HUES64 (cell line): Measurements from ENCODE around the gene ZNF385B.

Experiments used
- H3K27ac ChIP-seq: 2 replicates; pipeline ENCODE4 v1.7.0; 2013; ENCODE audit warnings: low read depth, low read length, inconsistent platforms
- H3K27me3 ChIP-seq: 2 replicates; pipeline ENCODE4 v1.6.1; 2013; ENCODE audit warnings: mild to moderate bottlenecking, low read length; ENCODE audit not compliant: insufficient read depth
- H3K36me3 ChIP-seq: 2 replicates; pipeline ENCODE4 v1.6.1; 2013; ENCODE audit warnings: mild to moderate bottlenecking, low read length; ENCODE audit not compliant: insufficient read depth
- H3K4me1 ChIP-seq: 2 replicates; pipeline ENCODE4 v1.6.1; 2013; ENCODE audit warnings: mild to moderate bottlenecking, low read length, moderate library complexity; ENCODE audit not compliant: insufficient read depth
- H3K4me3 ChIP-seq: 2 replicates; pipeline ENCODE4 v1.5.1; 2013; ENCODE audit warnings: mild to moderate bottlenecking, low read length, moderate library complexity
- H3K9ac ChIP-seq: 2 replicates; pipeline ENCODE4 v1.6.1; 2013; ENCODE audit warnings: mild to moderate bottlenecking, low read depth, low read length
- H3K9me3 ChIP-seq: 2 replicates; pipeline ENCODE4 v1.6.1; 2013; ENCODE audit warnings: low read depth, low read length; ENCODE audit not compliant: insufficient read depth
- WGBS: fragments of 150-250, 120-280 bp; methylation state at CpG from one replicate; pipeline ENCODE4 v1.1.7; 2013; ENCODE audit warnings: missing lambda C conversion rate; 5-methylcytosine and 5-hydroxymethylcytosine counted together

The ZNF385B gene

DNA sequence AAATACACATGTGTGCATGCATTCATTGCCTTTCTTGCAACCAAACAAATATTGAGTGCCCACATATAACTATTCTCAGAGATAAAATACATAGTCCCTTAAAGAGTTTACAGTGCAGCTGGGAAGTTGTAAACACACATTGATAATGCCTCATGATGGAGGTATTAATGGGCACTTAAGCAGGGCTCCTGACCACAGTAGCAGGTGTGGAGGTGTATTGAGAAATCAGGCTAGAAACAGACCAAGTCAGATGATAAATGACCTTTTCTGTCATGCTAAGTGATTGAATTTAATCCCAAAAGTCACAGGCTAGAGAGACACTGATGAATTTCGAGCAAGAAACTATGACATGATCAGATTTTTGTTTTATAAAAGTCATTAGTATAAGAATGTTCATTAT, 157.7 kb downstream of the ZNF385B start:
- Histone ChIP-seq H3K9me3 (no peaks in the 10 kb centered on the region), H3K9ac (no peak overlapping the region), H3K27me3 (no peaks in the 10 kb centered on the region), H3K4me1 (no peaks in the 10 kb centered on the region), H3K27ac (no peak overlapping the region), H3K4me3 (no peak overlapping the region), H3K36me3 (no peaks in the 10 kb centered on the region)
- 64% methylated on average over 1 of the region's 1 CpG for WGBS

GRCh38 chr2:179702912-179703311, 158.5 kb downstream of the ZNF385B start:
- no peaks in the 10 kb centered on the region for H3K4me1 ChIP-seq
- no peak overlapping the region for H3K27ac ChIP-seq
- H3K9me3 ChIP-seq: no peaks in the 10 kb centered on the region
- no peak overlapping the region for H3K4me3 ChIP-seq
- no peaks in the 10 kb centered on the region for H3K36me3 ChIP-seq
- H3K27me3 ChIP-seq: no peaks in the 10 kb centered on the region
- WGBS: 93% methylated on average over 1 of the region's 1 CpG
- no peak overlapping the region for H3K9ac ChIP-seq

GRCh38 chr2:179701524-179702110, 159.8 kb downstream of the ZNF385B start:
- Histone ChIP-seq H3K4me3 (no peak overlapping the region), H3K27me3 (no peaks in the 10 kb centered on the region), H3K9ac (no peak overlapping the region), H3K9me3 (no peaks in the 10 kb centered on the region), H3K27ac (no peak overlapping the region), H3K4me1 (no peaks in the 10 kb centered on the region), H3K36me3 (no peaks in the 10 kb centered on the region)
- WGBS: 91% methylated on average over 5 of the region's 5 CpGs

DNA sequence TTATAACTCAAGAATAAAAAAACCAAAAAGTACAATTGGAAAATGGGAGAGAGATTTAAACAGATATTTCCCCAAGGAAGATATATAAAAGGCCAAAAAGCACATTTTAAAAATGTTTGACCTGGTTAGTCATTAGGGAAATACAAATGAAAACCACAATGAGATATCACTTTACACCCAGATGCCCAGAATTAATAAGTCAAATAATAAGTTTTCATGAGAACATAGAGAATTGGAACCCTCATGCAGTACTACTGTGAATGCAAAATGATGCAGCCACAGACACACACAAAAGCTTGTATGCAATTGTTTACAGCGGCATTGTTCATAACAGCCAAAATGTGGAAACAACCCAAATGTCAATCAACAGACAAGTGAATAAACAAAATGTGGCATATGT, 165.9 kb downstream of the ZNF385B start:
- H3K27ac ChIP-seq: no peak overlapping the region
- no peak overlapping the region for H3K4me3 ChIP-seq
- no peaks in the 10 kb centered on the region for H3K36me3 ChIP-seq
- no peaks in the 10 kb centered on the region for H3K4me1 ChIP-seq
- H3K9ac ChIP-seq: no peak overlapping the region
- 93% methylated on average over 1 of the region's 1 CpG for WGBS
- no peaks in the 10 kb centered on the region for H3K27me3 ChIP-seq
- no peaks in the 10 kb centered on the region for H3K9me3 ChIP-seq

DNA sequence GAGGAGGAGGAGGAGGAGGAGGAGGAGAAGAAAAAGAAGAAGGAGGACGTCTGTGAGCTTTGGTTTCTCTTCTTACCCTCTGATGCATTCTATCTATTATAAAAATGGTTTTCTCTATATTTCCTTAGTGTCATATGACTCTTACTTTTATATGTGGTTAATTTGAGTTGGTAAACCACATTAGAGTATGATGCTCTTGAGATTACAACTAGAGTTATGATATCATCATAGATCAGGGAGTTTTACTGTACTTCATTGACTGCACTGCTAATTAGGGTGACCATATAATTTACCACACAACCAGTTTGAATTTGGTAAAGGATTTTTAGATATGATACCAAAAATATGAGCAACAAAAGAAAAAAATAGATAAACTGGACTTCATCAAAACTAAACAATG, 166.4 kb downstream of the ZNF385B start:
- H3K9ac ChIP-seq: no peak overlapping the region
- no peaks in the 10 kb centered on the region for H3K4me1 ChIP-seq
- H3K27me3 ChIP-seq: no peaks in the 10 kb centered on the region
- H3K27ac ChIP-seq: no peak overlapping the region
- H3K9me3 ChIP-seq: no peaks in the 10 kb centered on the region
- H3K4me3 ChIP-seq: no peak overlapping the region
- H3K36me3 ChIP-seq: no peaks in the 10 kb centered on the region
- no CpG with 5 or more reads among the region's 1 CpG for WGBS

- 86% methylated on average over 1 of the region's 1 CpG for WGBS
Observed at GRCh38 chr2:179692610-179693009, 168.8 kb downstream of the ZNF385B start.

GRCh38 chr2:179692043-179692442, 169.4 kb downstream of the ZNF385B start:
- Histone ChIP-seq H3K36me3 (no peaks in the 10 kb centered on the region), H3K4me1 (no peaks in the 10 kb centered on the region), H3K4me3 (no peak overlapping the region), H3K27me3 (no peaks in the 10 kb centered on the region), H3K27ac (no peak overlapping the region), H3K9ac (no peak overlapping the region), H3K9me3 (no peaks in the 10 kb centered on the region)
- WGBS: 85% methylated on average over 1 of the region's 1 CpG

More at GRCh38 chr2:179692610-179693009, 168.8 kb downstream of the ZNF385B start:
- Histone ChIP-seq H3K27ac (no peak overlapping the region), H3K4me1 (no peaks in the 10 kb centered on the region), H3K9ac (no peak overlapping the region), H3K36me3 (no peaks in the 10 kb centered on the region), H3K27me3 (no peaks in the 10 kb centered on the region), H3K9me3 (no peaks in the 10 kb centered on the region), H3K4me3 (no peak overlapping the region)

GRCh38 chr2:179691235-179691634, 170.2 kb downstream of the ZNF385B start:
- no peaks in the 10 kb centered on the region for H3K4me1 ChIP-seq
- 90% methylated on average over 1 of the region's 3 CpGs for WGBS
- H3K9ac ChIP-seq: no peak overlapping the region
- no peaks in the 10 kb centered on the region for H3K27me3 ChIP-seq
- no peak overlapping the region for H3K4me3 ChIP-seq
- H3K36me3 ChIP-seq: no peaks in the 10 kb centered on the region
- no peak overlapping the region for H3K27ac ChIP-seq
- no peaks in the 10 kb centered on the region for H3K9me3 ChIP-seq

DNA sequence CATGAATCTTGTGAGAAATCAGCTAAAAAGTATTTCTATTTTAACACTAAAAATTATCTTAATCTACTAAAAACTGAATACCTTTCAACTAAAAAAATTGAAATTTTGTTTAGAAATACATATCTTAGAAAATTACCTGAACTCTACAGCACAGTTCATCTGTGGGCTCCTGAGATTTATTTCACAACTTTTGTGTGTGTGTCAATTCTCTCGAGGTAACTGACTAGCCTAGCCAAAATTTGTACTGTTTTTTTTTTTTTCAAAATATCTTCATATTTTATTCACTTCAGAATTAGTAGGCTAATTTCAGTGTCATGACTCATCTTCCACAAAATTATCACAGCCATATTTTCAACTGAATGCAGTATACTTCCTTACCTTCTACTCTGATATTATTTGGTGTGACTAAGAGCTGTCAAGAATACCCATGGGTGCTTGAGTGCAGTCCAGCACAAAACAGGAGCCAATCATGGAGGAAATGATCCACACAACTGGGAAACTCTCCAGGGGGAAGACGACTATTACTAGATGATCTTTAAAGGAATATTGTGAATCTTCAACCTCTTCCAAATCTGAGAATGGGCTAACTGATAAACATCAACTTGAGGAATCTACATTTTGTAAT, 174.6 kb downstream of the ZNF385B start:
- no peak overlapping the region for H3K9ac ChIP-seq
- WGBS: 89% methylated on average over 2 of the region's 2 CpGs
- no peak overlapping the region for H3K27ac ChIP-seq
- H3K4me3 ChIP-seq: no peak overlapping the region
- no peaks in the 10 kb centered on the region for H3K27me3 ChIP-seq
- no peaks in the 10 kb centered on the region for H3K36me3 ChIP-seq
- no peaks in the 10 kb centered on the region for H3K4me1 ChIP-seq
- H3K9me3 ChIP-seq: no peaks in the 10 kb centered on the region

- Histone ChIP-seq H3K4me3 (no peak overlapping the region), H3K4me1 (no peaks in the 10 kb centered on the region), H3K27ac (no peak overlapping the region), H3K27me3 (no peaks in the 10 kb centered on the region), H3K36me3 (no peaks in the 10 kb centered on the region), H3K9ac (no peak overlapping the region), H3K9me3 (no peaks in the 10 kb centered on the region)
- 97% methylated on average over 2 of the region's 2 CpGs for WGBS
Observed at GRCh38 chr2:179686069-179686468, 175.3 kb downstream of the ZNF385B start.

- Histone ChIP-seq H3K4me1 (no peaks in the 10 kb centered on the region), H3K9me3 (no peaks in the 10 kb centered on the region), H3K36me3 (no peaks in the 10 kb centered on the region), H3K9ac (no peak overlapping the region), H3K27me3 (no peaks in the 10 kb centered on the region), H3K27ac (no peak overlapping the region), H3K4me3 (no peak overlapping the region)
- WGBS: 0% methylated on average over 1 of the region's 1 CpG
Observed at GRCh38 chr2:179685146-179685545, 176.3 kb downstream of the ZNF385B start.

DNA sequence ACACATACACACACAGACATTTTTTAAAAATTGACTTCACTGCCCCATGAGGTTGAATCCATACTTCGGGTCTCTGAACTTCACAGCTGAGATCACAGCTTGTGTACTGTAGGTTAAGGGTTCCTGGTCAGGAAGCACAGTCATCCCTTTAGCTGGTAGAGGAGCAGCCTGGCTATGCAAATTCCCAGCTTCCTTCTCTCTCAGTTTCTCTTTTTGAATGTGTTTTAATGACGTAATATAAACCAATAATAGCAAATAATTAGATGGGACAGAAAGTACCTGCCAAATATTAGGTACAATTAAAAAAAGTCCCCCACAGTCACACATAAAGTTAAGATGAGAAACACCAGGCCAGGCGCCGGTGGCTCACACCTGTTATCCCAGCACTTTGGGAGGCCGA, 178.7 kb downstream of the ZNF385B start:
- no peak overlapping the region for H3K4me3 ChIP-seq
- H3K4me1 ChIP-seq: no peaks in the 10 kb centered on the region
- H3K36me3 ChIP-seq: no peaks in the 10 kb centered on the region
- no peaks in the 10 kb centered on the region for H3K9me3 ChIP-seq
- no peak overlapping the region for H3K9ac ChIP-seq
- H3K27me3 ChIP-seq: no peaks in the 10 kb centered on the region
- 91% methylated on average over 4 of the region's 5 CpGs for WGBS
- H3K27ac ChIP-seq: no peak overlapping the region
